Right forelimb (tissue), 1 donor: Measurements from ENCODE around the gene MT2A.
"Not testable (repeated sequence)": the region's sequence is repeated elsewhere in the genome, so short reads cannot be mapped to it uniquely, and the experiment has no call there.

Experiments used
- DNase-seq: peaks from one replicate; pipeline ENCODE4 v3.0.0-alpha.2; 2018

MT2A gene

GRCh38 chr16:56601325-56601724 lies 7.1 kb upstream of the MT2A start:
- DNase-seq, result no peak

DNA sequence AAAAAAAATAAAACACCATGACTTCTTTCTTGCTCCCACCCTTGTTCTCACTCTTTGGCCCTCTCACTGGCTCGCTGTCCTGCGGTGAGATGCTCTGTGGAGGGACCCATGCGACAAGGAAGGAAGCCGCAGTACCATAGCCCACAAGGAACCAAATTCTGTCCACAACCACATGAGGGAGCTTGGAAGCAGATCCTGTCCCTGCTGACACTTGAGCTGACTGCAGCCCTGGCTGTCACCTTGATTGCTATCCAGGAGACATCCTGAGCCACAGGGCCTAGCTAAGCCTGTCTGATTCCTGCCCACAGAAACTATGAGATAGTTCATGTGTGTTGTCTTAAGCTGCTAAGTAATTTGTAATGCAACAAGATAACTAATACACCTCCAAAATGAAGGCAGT lies 4.8 kb upstream of the MT2A start:
- DNase-seq, result no peak

GRCh38 chr16:56604966-56605365 lies 3.4 kb upstream of the MT2A start:
- no peak for DNase-seq

- DNase-seq, result no peak
Measured at GRCh38 chr16:56605475-56605874, 2.9 kb upstream of the MT2A start.

- no peak for DNase-seq
Measured at GRCh38 chr16:56606071-56606475, 2.3 kb upstream of the MT2A start.

GRCh38 chr16:56606476-56607108 lies 1.8 kb upstream of the MT2A start:
- no peak for DNase-seq

- DNase-seq, result peak; percentile 67
Measured at GRCh38 chr16:56607109-56607618, 1.2 kb upstream of the MT2A start.

DNA sequence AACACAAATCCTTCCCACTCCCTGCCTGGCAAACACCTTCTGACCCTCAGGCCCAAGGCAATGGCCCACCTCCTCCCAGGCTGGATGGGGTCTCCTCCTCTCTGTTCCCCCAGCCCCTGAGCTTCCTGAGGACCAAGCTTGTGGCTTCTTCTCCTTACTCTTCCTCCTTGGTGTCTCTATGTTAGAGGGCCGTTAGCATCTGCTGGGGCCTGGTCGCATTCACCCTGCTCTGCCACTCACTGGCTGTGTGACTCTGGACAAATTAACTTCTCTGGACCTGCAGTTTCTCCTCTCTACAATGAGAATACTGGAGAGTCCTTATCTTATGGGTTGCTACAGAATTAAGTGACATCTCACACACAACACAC lies 725 bp upstream of the MT2A start:
- DNase-seq, result no peak

DNA sequence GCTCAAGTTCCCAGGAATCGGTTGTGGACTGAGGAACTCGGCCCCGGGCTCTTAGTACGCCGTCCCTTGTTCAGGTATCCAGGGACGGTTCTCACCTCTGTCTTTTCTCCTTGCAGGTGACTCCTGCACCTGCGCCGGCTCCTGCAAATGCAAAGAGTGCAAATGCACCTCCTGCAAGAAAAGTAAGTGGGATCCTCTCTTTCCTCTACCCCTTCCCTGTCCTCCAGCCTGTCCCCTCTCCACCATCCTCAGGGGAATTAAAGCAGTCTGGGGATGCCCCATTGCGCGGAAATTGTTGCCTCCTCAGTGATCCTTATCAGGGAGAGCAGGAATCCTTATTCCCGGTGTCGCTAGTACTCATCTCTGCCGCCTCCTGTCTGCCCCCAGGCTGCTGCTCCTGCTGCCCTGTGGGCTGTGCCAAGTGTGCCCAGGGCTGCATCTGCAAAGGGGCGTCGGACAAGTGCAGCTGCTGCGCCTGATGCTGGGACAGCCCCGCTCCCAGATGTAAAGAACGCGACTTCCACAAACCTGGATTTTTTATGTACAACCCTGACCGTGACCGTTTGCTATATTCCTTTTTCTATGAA lies 585 bp downstream of the MT2A start:
- DNase-seq, result no peak

- DNase-seq, result peak; percentile 63
Measured at GRCh38 chr16:56609463-56609921, 1.1 kb downstream of the MT2A start.

GRCh38 chr16:56610017-56610608 lies 1.7 kb downstream of the MT2A start:
- DNase-seq, result peak; percentile 53

DNA sequence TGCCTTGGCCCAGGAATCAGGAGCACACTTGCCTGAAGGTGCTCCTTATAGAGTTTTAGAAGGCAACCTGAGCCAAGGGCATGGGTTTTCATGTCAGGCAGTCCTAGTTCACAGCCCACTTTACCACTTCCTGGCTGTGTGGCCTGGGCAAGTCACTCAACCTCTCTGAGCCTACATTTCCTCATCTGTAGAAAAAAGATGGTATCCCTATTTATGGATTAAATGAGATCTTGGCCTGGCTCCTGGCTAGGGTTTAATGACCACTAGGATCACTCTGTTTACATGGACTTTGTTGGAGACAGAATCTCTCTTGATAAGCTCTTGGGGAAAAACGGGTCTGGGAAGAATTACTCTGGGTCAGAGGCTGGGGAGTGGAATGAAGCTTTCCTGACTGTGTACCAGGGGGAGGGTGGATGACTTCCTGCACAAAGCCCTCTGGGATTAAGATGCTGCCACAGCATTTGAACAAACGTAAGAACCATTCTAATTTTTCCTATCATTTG lies 2.3 kb downstream of the MT2A start:
- no peak for DNase-seq

- DNase-seq, result no peak
Measured at GRCh38 chr16:56611281-56611833, 3.0 kb downstream of the MT2A start.

DNA sequence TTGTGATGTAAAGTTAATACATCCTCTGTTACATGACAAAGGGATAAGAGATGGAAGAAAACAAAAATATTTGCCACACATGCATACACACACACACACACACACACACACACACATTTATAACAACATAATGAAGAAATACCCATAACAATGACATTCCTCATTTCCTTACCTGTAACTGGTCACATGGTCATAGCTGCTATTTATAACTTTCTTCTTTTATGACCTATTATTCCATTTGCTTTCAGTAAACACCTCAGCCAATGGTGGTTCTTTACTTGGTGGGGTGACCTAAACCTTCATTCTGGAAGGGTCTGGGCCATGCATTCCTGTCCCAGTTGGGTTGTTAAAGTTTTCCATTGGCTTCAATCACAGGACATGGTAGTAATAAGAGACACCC lies 5.3 kb downstream of the MT2A start:
- no peak for DNase-seq

GRCh38 chr16:56614549-56614991 lies 6.2 kb downstream of the MT2A start:
- DNase-seq, result no peak

DNA sequence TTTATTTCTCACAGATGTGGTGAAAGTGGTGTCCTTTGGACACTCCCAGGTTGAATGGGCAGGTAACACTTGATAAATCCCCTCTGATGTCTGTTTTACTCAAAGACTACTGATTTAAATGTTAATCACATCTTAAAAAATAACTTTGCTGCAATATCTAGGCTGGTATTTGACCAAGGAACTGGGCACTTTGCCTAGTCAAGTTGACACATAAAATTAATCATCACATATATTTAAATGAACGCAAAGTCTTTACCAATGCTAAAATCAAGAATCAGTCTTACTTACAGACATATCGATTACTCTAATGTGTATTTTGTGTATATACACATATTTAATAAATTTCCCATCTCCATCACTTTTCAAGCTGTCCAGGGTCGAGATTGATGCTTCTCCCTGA lies 7.0 kb downstream of the MT2A start:
- no peak for DNase-seq

DNA sequence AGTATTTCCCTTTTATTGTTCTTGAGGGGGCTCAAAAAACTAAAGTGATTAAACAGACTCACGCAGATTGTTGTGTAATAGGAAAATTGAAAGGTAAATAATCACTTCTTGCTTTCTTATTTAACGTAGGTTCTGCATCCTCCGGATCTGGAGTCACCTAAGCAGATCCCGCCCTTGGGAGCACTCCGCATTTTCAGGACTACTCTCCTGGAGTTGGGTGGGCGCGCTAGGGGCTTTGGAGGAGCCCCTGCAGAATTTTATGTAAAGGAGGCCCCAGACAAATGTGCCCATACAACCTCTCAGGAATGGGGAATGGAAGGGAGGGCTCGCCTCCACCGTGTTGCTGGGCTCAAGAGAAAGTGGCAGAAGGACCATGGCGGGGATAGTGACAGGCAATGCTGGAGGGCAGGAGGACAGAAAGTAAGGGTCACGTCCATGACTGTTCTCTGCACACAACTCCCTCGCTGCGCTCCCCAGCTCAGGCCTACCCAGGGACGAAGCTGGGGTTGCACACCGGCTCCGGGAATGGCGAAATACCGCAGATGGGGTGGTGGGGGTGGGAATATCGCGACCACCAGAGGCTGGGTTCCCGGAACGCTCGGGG lies 8.3 kb downstream of the MT2A start:
- no peak for DNase-seq

DNA sequence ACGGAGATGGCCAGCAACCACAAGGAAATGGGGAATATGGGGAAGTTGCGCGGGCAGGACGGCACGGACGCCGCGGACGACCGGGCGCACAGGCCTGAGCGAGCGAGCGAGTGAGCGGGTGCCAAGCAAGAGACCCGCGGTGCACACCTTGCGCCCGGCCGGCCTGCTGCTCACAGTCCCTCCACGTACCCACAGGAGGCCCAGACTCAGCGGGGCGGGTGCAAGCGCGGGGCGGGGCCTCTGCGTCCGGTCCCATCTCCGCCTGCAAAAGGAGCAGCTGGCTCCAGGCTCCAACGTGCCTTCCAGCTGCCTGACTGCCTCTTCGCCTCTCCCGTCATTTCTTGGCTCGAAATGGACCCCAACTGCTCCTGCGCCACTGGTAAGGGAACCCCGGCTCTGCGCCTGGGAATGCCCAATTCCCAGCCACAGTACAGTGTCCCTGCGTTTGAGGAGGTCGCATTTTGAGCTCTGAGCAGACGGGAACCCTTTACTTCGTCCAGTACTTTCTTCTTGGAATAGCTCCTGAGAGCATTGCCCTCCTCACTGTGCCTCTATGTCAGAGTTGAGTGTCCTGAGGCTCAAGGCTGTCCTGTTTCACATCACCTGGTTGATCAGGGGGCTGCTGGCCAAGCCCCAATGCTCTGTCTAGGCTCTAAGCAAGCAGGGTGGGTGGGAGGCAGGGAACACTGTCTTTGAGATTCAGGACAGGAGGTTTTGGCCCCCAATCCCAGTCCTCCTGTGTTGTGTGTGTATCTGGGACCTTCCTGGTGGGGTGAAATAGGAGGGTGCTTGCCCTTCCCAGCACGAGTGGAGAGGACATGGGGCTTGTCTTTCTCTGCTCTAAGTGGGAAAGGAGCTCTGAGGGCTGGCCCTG lies 9.1 kb downstream of the MT2A start:
- peak; percentile 73 for DNase-seq

GRCh38 chr16:56618138-56618537 lies 9.8 kb downstream of the MT2A start:
- no peak for DNase-seq

GRCh38 chr16:56620339-56620897 lies 12.0 kb downstream of the MT2A start:
- DNase-seq, result no peak

DNA sequence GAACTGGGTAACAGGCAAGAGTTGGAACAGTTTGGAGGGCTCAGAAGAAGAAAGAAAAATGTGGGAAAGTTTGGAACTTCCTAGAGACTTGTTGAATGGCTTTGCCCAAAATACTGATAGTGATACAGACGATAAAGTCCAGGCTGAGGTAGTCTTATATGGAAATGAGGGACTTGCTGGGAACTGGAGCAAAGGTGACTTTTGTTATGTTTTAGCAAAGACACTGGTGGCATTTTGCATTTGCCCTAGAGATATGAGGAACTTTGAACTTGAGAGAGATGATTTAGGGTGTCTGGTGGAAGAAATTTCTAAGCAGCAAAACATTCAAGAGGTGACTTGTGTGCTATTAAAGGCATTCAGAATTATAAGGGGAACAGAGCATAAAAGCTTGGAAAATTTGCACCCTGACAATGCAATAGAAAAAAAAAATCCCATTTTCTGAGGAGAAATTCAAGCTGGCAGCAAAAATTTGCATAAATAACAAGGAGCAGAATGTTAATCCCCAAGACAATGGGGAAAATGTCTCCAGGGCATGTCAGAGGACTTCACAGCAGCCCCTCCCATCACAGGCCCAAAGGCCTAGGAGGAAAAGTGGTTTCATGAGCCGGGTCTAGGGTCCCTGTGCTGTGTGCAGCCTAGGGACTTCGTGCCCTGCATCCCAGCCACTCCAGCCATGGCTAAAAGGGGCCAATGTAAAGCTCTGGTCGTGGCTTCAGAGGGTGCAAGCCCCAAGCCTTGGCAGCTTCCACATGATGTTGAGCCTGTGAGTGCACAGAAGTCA lies 13.5 kb downstream of the MT2A start:
- DNase-seq, result not testable (repeated sequence)
